ENCODE results near the gene ZNF474. TPM values are rescaled to one million over a fixed set of nuclear protein-coding genes. Genes with fewer than 3 reads are reported as not detected.

The ZNF474 gene
- total RNA-seq = 0.78 TPM in 1 of 2 replicates, not detected in the other

DNA sequence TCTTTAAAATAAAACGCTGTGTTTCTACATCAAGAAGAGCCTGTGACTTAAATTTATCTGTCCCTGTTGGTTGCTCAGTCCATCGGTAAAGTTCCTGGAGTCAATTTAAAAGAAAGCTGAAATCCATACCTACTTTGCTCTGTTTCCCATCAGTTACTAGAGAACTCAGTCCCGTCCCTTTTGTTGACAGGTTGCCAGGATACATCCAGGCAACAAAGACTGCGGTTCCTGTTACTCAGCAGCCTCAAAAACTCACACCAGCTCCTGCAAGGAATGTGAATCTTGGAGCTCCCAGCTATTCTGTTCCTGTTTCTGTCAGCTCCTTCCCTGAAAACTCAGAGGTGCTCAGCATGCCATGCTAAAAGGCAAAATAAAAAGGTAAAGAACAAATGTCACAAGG is at the start of gene ZNF474:
TSS of gene ZNF474 (plus strand) at position 241 of the 400 bp plus-strand sequence. CDS start 22,445 bp downstream, outside the sequence.

Other genes starting within 250 kb of the ZNF474 start
- 9.3 and 12.2 TPM in 2 replicates for gene SRFBP1, start 167.6 kb upstream of the ZNF474 start, total RNA-seq
- 123 and 125 TPM in 2 replicates for gene LOX, start 51.3 kb upstream of the ZNF474 start, total RNA-seq
- 2.6 and 13.6 TPM in 2 replicates for gene SNCAIP, start 182.7 kb downstream of the ZNF474 start, total RNA-seq